ENCODE measurements around the gene TIMD4. TPM values are rescaled to one million over a fixed set of nuclear protein-coding genes. Genes with fewer than 3 reads are reported as not detected.
A peak's percentile ranks its signal among the peaks of the same experiment; 100 is the strongest.

Gene TIMD4
- total and polyA plus RNA-seq, 3 experiments from 2014 or later: 0.60 to 3.3 (median 1.5) TPM

DNA sequence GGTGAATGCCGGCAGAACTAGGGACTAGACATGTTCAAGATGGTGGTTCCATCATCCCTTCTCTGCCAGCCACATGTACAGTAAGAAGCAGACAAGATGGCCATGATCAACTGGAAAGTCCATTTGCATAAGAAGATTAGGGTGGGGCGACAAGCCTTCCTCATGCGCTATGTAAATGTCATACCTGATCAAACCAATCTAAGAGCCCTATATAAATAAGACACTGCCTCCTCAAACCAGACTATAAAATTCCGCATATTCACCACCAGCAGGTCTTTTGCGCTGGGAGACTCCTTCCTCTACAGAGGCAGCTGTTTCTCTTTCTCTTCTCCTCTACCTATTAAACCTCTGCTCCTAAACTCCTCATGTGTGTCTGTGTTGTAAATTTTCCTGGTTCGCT lies 53.8 kb downstream of the TIMD4 start:
- CTCF ChIA-PET: no interaction called here
- peaks cover 26 to 41% (median 34%) of the 10 kb centered on the region in 3 donors for H3K4me1 Mint-ChIP-seq

GRCh38 chr5:156907667-156908066 lies 55.4 kb downstream of the TIMD4 start:
- CTCF ChIA-PET: interaction anchor here (0.6 kb wide), 1 partner anchor 53 kb away, joined by 3 read pairs; no protein-coding TSS in a partner anchor

More for the DNA sequence above, 53.8 kb downstream of the TIMD4 start:
- peak overlapping the region in 1 of 8 donors; percentile 76 for H3K27ac Mint-ChIP-seq
- no peak overlapping the region for H3K4me3 Mint-ChIP-seq
- POLR2A ChIA-PET: no interaction called here
- no peak for DNase-seq
- Histone ChIP-seq H3K4me1 (ENCODE audit: insufficient read depth, low read length) (peaks cover 21% of the 10 kb centered on the region), H3K4me3 (ENCODE audit: low read length) (no peak overlapping the region), H3K36me3 (ENCODE audit: insufficient read depth, low read length) (no peaks in the 10 kb centered on the region), H3K27me3 (ENCODE audit: insufficient read depth, low read length, poor library complexity, severe bottlenecking) (no peaks in the 10 kb centered on the region), H3K27ac (ENCODE audit: low read depth, low read length) (no peak overlapping the region), H3K9me3 (ENCODE audit: low read length) (no peaks in the 10 kb centered on the region)
- H3K9me3 Mint-ChIP-seq: peaks cover under 1 to 9% (median 4%) of the 10 kb centered on the region in 5 donors
- H3K27me3 Mint-ChIP-seq: no peaks in the 10 kb centered on the region
- peaks cover 0 to 21% (median 0%) of the 10 kb centered on the region in 3 donors for H3K36me3 Mint-ChIP-seq

DNA sequence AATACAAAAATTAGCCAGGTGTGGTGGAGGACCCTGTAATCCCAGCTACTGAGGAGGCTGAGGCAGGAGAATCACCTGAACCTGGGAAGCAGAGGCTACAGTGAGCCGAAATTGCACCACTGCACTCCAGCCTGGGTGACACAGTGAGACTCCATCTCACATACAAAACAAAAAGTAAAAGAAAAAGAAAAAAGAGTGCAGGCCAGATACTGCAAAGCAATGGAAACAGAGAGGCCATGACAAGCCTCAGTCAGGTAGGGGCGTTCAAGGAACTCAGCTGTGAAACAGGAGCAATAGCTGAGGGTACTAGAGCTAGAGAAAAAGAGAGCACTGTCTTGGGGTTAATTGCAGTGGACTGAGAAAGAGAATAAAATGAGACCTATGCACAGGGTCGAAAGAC lies 56.2 kb downstream of the TIMD4 start:
- Mint-ChIP-seq H3K4me1 (peaks cover 7 to 25% (median 17%) of the 10 kb centered on the region in 3 donors), H3K9me3 (peaks cover 0 to 4% (median 0%) of the 10 kb centered on the region in 5 donors), H3K36me3 (peaks cover 0 to 12% (median 0%) of the 10 kb centered on the region in 3 donors), H3K27me3 (no peaks in the 10 kb centered on the region), H3K4me3 (no peak overlapping the region), H3K27ac (peak overlapping the region in 3 of 8 donors; percentile 8 to 80 (median 61))
- ChIA-PET CTCF (interaction anchor here (0.6 kb wide), 1 partner anchor 54 kb away, joined by 3 read pairs; no protein-coding TSS in a partner anchor), POLR2A (no interaction called here)
- Histone ChIP-seq H3K36me3 (ENCODE audit: insufficient read depth, low read length) (no peaks in the 10 kb centered on the region), H3K4me1 (ENCODE audit: insufficient read depth, low read length) (no peaks in the 10 kb centered on the region), H3K27ac (ENCODE audit: low read depth, low read length) (no peak overlapping the region), H3K9me3 (ENCODE audit: low read length) (no peaks in the 10 kb centered on the region), H3K27me3 (ENCODE audit: insufficient read depth, low read length, poor library complexity, severe bottlenecking) (no peaks in the 10 kb centered on the region), H3K4me3 (ENCODE audit: low read length) (no peak overlapping the region)
- DNase-seq: no peak

More at GRCh38 chr5:156907667-156908066, 55.4 kb downstream of the TIMD4 start:
- Mint-ChIP-seq H3K4me3 (no peak overlapping the region), H3K4me1 (peaks cover 11 to 29% (median 20%) of the 10 kb centered on the region in 3 donors), H3K9me3 (peaks cover 0 to 4% (median 0%) of the 10 kb centered on the region in 5 donors), H3K27me3 (no peaks in the 10 kb centered on the region), H3K27ac (peak overlapping the region in 1 of 8 donors; percentile 68), H3K36me3 (peaks cover 0 to 12% (median 0%) of the 10 kb centered on the region in 3 donors)
- POLR2A ChIA-PET: no interaction called here
- Histone ChIP-seq H3K27ac (ENCODE audit: low read depth, low read length) (no peak overlapping the region), H3K9me3 (ENCODE audit: low read length) (no peaks in the 10 kb centered on the region), H3K27me3 (ENCODE audit: insufficient read depth, low read length, poor library complexity, severe bottlenecking) (no peaks in the 10 kb centered on the region), H3K4me3 (ENCODE audit: low read length) (no peak overlapping the region), H3K4me1 (ENCODE audit: insufficient read depth, low read length) (peaks cover 5% of the 10 kb centered on the region), H3K36me3 (ENCODE audit: insufficient read depth, low read length) (no peaks in the 10 kb centered on the region)
- DNase-seq: no peak

- Mint-ChIP-seq H3K4me1 (peaks cover 20 to 25% (median 22%) of the 10 kb centered on the region in 3 donors), H3K27me3 (peaks cover 1 to 5% of the 10 kb centered on the region in 2 donors), H3K27ac (no peak overlapping the region), H3K36me3 (peaks cover 0 to 6% (median 0%) of the 10 kb centered on the region in 3 donors), H3K4me3 (no peak overlapping the region), H3K9me3 (peaks cover 0 to 1% (median 0%) of the 10 kb centered on the region in 5 donors)
- no peaks in the 10 kb centered on the region for H3K27me3 ChIP-seq (ENCODE audit: insufficient read depth, low read length, poor library complexity, severe bottlenecking)
- H3K27ac ChIP-seq (ENCODE audit: low read depth, low read length): no peak overlapping the region
- H3K4me3 ChIP-seq (ENCODE audit: low read length): no peak overlapping the region
- POLR2A ChIA-PET: no interaction called here
- no peaks in the 10 kb centered on the region for H3K36me3 ChIP-seq (ENCODE audit: insufficient read depth, low read length)
- CTCF ChIA-PET: no interaction called here
- H3K9me3 ChIP-seq (ENCODE audit: low read length): no peaks in the 10 kb centered on the region
- DNase-seq: no peak
- H3K4me1 ChIP-seq (ENCODE audit: insufficient read depth, low read length): peaks cover 17% of the 10 kb centered on the region
These were observed 66.5 kb downstream of the TIMD4 start for GRCh38 chr5:156896546-156896945.

DNA sequence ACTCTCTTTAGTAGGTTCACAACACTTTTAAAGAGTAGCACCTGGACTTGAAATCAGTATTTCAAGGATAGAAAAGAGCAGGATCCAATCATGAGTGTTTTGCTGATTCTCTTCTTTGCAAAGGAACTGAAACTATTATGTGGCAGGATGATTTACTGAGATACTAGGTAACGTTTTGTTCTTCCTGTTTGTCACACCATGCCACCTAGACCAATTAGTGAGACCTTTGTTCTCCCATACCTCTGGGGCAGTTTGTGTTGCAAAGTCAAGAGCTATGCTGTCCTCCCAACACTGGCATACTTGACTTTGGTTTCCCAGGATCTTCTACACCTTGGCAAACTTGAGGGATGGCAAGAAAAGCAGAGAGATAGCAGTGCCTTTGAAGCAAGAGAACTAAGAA lies 69.5 kb downstream of the TIMD4 start:
- peak overlapping the region in 2 of 8 donors; percentile 21 to 39 for H3K27ac Mint-ChIP-seq
- Histone ChIP-seq H3K4me1 (ENCODE audit: insufficient read depth, low read length) (peaks cover 17% of the 10 kb centered on the region), H3K27ac (ENCODE audit: low read depth, low read length) (no peak overlapping the region), H3K27me3 (ENCODE audit: insufficient read depth, low read length, poor library complexity, severe bottlenecking) (no peaks in the 10 kb centered on the region), H3K36me3 (ENCODE audit: insufficient read depth, low read length) (no peaks in the 10 kb centered on the region), H3K4me3 (ENCODE audit: low read length) (no peak overlapping the region), H3K9me3 (ENCODE audit: low read length) (no peaks in the 10 kb centered on the region)
- H3K36me3 Mint-ChIP-seq: peaks cover 0 to 6% (median 0%) of the 10 kb centered on the region in 3 donors
- ChIA-PET CTCF (interaction anchor here (2.1 kb wide), 1 partner anchor 41 kb away, joined by 7 read pairs; no protein-coding TSS in a partner anchor), POLR2A (no interaction called here)
- DNase-seq: no peak
- H3K9me3 Mint-ChIP-seq: no peaks in the 10 kb centered on the region
- peaks cover 20 to 25% (median 25%) of the 10 kb centered on the region in 3 donors for H3K4me1 Mint-ChIP-seq
- no peak overlapping the region for H3K4me3 Mint-ChIP-seq
- H3K27me3 Mint-ChIP-seq: peaks cover 4 to 5% of the 10 kb centered on the region in 2 donors

- Histone ChIP-seq H3K4me1 (ENCODE audit: insufficient read depth, low read length) (peaks cover 17% of the 10 kb centered on the region), H3K4me3 (ENCODE audit: low read length) (no peak overlapping the region), H3K27me3 (ENCODE audit: insufficient read depth, low read length, poor library complexity, severe bottlenecking) (no peaks in the 10 kb centered on the region), H3K9me3 (ENCODE audit: low read length) (no peaks in the 10 kb centered on the region), H3K27ac (ENCODE audit: low read depth, low read length) (no peak overlapping the region), H3K36me3 (ENCODE audit: insufficient read depth, low read length) (no peaks in the 10 kb centered on the region)
- H3K4me1 Mint-ChIP-seq: peaks cover 20 to 25% (median 25%) of the 10 kb centered on the region in 3 donors
- DNase-seq: no peak
- peak overlapping the region in 5 of 8 donors; percentile 3 to 81 (median 61) for H3K27ac Mint-ChIP-seq
- H3K4me3 Mint-ChIP-seq: no peak overlapping the region
- H3K36me3 Mint-ChIP-seq: peaks cover 0 to 6% (median 0%) of the 10 kb centered on the region in 3 donors
- POLR2A ChIA-PET: no interaction called here
- H3K9me3 Mint-ChIP-seq: no peaks in the 10 kb centered on the region
- CTCF ChIA-PET: interaction anchor here (2.1 kb wide), 1 partner anchor 42 kb away, joined by 7 read pairs; no protein-coding TSS in a partner anchor
- H3K27me3 Mint-ChIP-seq: peaks cover 4 to 5% of the 10 kb centered on the region in 2 donors
These were observed 70.2 kb downstream of the TIMD4 start for GRCh38 chr5:156892864-156893263.

DNA sequence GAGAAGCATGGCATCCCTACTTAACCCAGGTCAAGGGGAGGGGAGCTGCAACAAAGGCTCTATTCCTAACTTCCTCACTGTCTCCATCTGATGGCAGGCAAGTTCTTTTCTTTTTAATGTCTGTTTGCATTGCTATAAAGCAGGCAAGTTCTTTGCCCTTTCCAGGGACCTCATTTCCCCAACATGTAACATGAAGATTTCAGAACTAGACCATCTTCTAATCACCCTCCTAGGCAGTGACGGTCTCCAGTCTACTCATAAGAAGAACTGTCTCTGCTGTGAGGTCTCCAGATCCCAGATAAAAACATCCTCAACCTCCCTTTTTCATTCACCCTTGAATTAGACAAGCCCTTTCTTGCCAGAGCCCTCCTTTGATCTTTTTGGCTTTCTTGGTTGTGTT lies 70.8 kb downstream of the TIMD4 start:
- Histone ChIP-seq H3K4me1 (ENCODE audit: insufficient read depth, low read length) (peaks cover 17% of the 10 kb centered on the region), H3K4me3 (ENCODE audit: low read length) (no peak overlapping the region), H3K27me3 (ENCODE audit: insufficient read depth, low read length, poor library complexity, severe bottlenecking) (no peaks in the 10 kb centered on the region), H3K36me3 (ENCODE audit: insufficient read depth, low read length) (no peaks in the 10 kb centered on the region), H3K27ac (ENCODE audit: low read depth, low read length) (no peak overlapping the region), H3K9me3 (ENCODE audit: low read length) (no peaks in the 10 kb centered on the region)
- H3K9me3 Mint-ChIP-seq: no peaks in the 10 kb centered on the region
- H3K36me3 Mint-ChIP-seq: peaks cover 0 to 6% (median 0%) of the 10 kb centered on the region in 3 donors
- peak overlapping the region in 1 of 7 donors; percentile 2 for H3K4me3 Mint-ChIP-seq
- H3K27me3 Mint-ChIP-seq: peaks cover 4 to 5% of the 10 kb centered on the region in 2 donors
- H3K4me1 Mint-ChIP-seq: peaks cover 20 to 25% (median 25%) of the 10 kb centered on the region in 3 donors
- ChIA-PET CTCF (interaction anchor here (2.1 kb wide), 1 partner anchor 42 kb away, joined by 7 read pairs; no protein-coding TSS in a partner anchor), POLR2A (no interaction called here)
- peak overlapping the region in 7 of 8 donors; percentile 0 to 70 (median 31) for H3K27ac Mint-ChIP-seq
- no peak for DNase-seq

DNA sequence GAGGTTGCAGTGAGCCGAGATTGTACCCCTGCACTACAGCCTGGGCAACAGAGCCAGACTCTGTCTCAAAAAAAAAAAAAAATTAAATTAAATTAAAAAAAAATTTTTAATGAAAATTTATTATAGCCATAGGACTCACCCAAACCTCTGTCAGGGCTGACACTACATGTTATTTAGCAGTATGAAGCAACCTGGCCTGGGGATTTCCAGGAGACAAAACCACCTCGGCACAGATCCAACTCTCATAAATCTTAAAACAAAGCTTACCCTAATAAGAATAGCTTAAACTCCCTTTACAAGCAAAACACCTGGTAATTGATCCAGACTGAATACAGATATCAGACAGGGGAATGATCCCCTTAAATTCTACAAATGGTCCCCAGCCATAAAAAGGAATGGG lies 74.5 kb downstream of the TIMD4 start:
- ChIA-PET POLR2A (interaction anchor here (0.6 kb wide), 1 partner anchor 33 kb away, joined by 10 read pairs; no protein-coding TSS in a partner anchor), CTCF (interaction anchor here (1.1 kb wide), 1 partner anchor 19 kb away, joined by 3 read pairs; no protein-coding TSS in a partner anchor)
- no peaks in the 10 kb centered on the region for H3K36me3 ChIP-seq (ENCODE audit: insufficient read depth, low read length)
- no peak overlapping the region for H3K4me3 ChIP-seq (ENCODE audit: low read length)
- peaks cover 12% of the 10 kb centered on the region for H3K4me1 ChIP-seq (ENCODE audit: insufficient read depth, low read length)
- H3K4me3 Mint-ChIP-seq: no peak overlapping the region
- no peak overlapping the region for H3K27ac ChIP-seq (ENCODE audit: low read depth, low read length)
- H3K9me3 Mint-ChIP-seq: no peaks in the 10 kb centered on the region
- peaks cover 0 to 1% (median 0%) of the 10 kb centered on the region in 3 donors for H3K36me3 Mint-ChIP-seq
- H3K27me3 Mint-ChIP-seq: peaks cover 7 to 8% of the 10 kb centered on the region in 2 donors
- H3K27me3 ChIP-seq (ENCODE audit: insufficient read depth, low read length, poor library complexity, severe bottlenecking): no peaks in the 10 kb centered on the region
- no peak for DNase-seq
- peak overlapping the region in 1 of 8 donors; percentile 73 for H3K27ac Mint-ChIP-seq
- H3K9me3 ChIP-seq (ENCODE audit: low read length): no peaks in the 10 kb centered on the region
- peaks cover 16 to 20% (median 19%) of the 10 kb centered on the region in 3 donors for H3K4me1 Mint-ChIP-seq
